ENCODE data around the gene TSC22D2. TPM values are rescaled to one million over a fixed set of nuclear protein-coding genes. Genes with fewer than 3 reads are reported as not detected.

Gene TSC22D2
- polyA plus RNA-seq (ENCODE audit: insufficient read length in 4 of 4): 10 to 100 TPM; 50.3 to 75.3 (median 67.8) TPM

DNA sequence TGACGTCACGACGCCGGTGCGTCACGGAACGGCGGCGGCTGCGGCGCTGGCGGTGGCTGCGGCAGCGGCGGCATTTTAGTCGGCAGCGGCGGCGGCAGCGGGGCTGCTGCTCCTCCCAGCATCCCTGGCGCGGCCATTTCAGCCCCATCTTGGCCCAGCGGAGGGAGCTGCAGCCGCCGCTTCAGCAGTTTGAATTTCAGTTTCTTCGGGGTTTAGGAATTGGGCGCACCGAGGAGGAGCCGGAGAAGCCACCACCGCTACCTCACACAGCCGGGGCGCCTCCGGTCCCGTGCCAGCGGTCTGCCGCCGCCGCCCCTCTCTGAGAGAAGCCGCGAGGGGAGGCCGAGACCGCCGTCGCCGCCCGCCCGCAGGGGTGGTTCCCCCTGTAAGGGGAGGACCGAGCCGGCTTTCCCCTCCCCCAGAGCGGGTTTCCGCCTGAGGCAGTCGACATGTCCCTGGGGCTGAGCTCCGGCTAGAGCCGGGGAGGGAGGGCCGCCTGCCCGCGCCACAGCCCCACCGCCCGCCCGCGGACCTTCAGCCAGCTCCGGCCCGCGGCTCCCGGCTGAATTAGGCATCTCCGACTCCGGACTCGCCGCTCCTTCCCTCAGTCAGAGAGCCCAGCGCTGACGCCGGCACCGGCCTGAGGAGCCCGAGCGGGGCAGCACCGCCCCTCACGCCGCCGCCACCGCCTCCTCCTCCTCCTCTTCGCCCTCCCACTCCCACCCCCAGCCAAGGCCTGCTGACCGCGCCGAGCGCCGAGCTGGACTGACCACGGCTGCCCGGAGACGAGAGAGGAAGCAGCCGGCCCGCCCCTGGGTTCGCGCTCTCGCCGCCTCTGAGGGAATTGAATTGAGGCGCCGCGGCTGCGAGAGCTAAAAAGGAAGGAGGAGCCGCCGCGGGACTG lies at the start of gene TSC22D2:
Gene TSC22D2, plus strand, starts transcription at position 78 of the 904 bp plus-strand sequence. CDS start 1,053 bp downstream, outside the sequence.
- DNase-seq (ENCODE audit: low read depth in 4 of 4, low spot score in 3 of 4): peak; percentile 89 to 92 (median 90)

DNA sequence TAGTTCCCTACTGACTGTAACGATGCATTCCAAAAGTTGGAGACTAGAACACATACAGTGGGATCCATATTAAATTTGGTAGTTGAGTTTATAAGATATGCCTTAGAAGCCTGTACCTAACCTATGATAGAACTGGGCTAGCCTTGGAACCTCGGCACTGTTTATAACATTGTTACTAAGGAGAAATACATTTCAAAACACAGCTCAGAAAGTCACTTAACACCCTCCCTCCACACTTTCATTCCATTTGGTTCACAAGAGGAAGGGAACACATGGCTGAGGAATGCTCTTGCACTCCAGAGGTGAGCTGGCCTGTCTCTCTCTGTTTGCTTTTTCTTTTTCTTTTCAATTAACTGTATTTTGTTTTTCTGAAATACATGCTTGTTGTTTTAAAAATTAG lies 48.7 kb upstream of the TSC22D2 start:
- DNase-seq (ENCODE audit: low read depth in 4 of 4, low spot score in 3 of 4): no peak

DNA sequence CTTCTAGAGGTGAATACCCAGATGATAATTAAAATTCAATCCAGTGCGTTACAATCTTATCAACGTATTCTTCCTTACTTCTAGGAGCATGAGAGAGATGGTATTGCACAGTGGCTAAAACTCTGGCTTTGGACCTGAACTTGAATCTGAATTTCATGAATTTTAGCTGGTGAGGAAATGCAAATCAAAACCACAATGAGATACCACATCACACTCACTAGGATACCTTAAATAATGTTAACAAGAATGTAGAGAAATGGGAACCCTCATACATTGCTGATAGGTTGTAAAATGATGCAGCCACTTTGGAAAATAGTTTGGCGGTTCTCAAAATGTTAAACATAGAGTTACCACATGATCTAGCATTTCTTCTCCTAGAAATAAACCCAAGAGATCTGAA lies 47.1 kb upstream of the TSC22D2 start:
- no peak for DNase-seq (ENCODE audit: low read depth in 4 of 4, low spot score in 3 of 4)

DNA sequence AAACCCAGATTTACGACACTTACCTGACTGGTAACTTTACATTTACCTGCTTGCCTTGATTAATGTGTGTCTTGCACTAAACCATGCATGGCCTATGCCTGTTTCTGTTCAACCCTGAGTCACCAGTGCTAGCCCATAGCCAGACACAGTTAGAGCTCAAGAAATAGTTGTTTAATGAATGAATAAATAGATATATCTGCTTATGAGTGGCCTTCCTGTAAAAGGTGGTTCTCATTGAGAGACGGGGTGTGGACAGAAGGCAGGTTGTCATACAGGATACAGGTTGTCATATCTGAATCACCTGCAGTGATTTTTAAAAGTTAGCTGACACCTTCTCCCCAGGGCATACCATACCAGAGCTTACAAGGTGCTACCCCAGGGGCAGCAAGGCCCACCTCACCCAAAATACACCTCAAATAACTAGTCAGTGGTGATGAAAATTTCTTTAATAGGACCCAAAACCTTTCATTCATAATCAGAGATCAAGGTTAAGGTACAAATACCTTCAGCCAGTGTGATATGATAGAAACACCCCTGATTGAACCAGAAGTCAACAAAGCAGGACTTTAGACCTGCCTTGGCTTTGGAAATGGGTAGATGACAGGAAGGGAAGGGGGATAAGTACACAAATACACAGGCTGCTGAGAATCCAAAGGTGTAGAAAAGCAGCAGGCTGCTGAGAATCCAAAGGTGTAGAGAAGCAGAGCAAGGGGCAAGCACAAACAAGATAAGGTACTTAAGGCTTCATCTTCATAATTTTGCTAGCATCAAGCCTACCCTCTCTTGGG lies 45.4 kb upstream of the TSC22D2 start:
- DNase-seq (ENCODE audit: low read depth in 4 of 4, low spot score in 3 of 4): no peak

DNA sequence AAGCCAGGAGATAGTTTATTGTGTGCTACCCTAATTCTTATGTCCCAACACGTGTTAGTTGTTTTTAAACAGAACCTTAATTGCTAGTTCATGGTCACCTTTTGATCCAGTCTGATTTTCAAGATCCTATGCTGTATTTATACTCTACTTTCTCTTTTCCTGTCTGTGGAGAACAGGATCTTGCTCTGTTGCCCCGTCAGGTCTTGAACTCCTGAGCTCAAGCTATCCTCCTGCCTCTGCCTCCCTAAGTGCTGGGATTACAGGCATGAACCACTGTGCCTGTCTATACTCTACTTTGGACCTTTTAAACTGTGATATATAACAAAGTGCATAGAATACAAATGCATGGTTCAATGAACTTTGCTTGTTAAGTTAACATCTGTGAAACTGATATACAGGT lies 44.7 kb upstream of the TSC22D2 start:
- DNase-seq (ENCODE audit: low read depth in 4 of 4, low spot score in 3 of 4): no peak

DNA sequence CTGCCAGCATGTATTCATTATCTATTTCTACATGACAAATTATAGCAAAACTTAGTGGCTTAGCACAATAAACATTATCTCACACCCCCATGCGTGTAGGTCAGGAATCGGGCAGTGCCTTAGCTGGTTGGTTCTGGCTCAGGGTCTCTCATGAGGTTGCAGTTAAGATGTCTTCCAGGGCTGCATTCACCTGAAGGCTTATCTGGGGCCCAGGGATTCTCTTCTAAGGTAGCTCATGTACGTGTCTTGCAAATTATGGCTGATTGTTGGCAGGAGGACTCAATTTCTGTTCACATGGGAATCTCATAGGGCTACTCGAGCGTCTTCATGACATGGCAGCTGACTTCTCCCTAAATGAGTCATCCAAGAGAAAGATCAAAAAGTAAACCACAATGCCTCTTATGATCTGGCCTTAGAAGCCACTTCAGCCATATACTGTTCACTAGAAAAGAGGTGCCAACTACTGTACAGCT lies 42.9 kb upstream of the TSC22D2 start:
- DNase-seq (ENCODE audit: low read depth in 4 of 4, low spot score in 3 of 4): no peak

DNA sequence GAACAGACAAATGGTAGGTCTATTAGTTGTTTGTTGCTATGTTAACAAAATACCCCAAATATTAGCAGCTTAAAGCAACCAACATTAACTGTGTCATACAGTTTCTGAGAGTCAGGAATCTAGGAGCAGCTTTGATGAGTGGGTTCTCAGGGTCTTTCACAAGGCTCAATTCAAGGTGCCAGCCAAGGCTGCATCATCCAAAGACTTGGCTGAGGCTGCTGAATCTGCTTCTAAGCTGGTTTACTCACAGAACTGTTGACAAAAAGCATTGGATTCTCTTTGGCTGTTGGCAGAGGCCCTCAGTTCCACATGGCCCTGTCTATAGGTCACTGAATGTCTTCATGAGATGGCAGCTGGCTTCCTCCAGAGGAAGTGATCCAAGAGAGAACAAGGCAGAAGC lies 40.3 kb upstream of the TSC22D2 start:
- DNase-seq (ENCODE audit: low read depth in 4 of 4, low spot score in 3 of 4): no peak

DNA sequence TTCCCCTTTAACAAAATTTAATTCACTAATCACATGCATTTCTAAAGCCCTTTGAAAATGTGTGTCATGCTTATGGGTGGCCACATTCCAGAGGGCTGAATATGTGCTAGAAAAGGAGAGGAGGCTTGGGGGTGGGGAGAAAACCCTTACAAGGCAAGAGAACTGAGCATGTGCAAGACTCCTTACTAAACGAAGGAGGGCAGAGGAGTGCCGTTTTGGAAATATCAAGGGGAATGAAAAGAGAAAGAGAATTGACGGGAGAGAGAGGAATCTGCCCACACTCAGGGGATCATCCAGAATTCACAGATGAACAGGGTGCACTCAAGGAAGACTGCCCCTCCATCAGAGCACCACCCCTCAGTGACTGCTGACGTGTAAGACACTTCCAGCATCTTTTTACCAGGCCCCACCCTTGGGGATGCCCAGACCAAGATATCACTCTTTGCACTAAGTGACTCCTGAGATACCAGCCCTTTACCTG lies 37.9 kb upstream of the TSC22D2 start:
- DNase-seq (ENCODE audit: low read depth in 4 of 4, low spot score in 3 of 4): peak in 3 of 4 donors; percentile 55 to 73 (median 57)

DNA sequence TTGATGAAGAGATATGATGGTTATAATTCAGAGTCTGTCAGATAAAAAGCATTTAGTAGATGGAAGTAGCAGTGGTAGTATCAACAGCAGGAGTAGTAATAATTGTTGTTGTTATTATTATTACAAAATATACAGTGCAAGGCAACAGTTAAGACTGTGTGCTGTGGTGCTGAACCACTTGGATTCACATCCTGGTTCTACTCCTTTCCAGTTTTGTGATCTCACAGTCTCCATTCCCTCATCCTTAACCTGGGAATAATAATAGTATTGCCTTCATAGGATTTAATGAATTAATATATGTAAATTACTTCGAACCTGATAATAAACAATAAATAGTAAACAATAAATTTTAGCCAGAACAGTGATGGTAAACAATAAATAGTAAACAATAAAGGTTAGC lies 37.1 kb upstream of the TSC22D2 start:
- DNase-seq (ENCODE audit: low read depth in 4 of 4, low spot score in 3 of 4): no peak

DNA sequence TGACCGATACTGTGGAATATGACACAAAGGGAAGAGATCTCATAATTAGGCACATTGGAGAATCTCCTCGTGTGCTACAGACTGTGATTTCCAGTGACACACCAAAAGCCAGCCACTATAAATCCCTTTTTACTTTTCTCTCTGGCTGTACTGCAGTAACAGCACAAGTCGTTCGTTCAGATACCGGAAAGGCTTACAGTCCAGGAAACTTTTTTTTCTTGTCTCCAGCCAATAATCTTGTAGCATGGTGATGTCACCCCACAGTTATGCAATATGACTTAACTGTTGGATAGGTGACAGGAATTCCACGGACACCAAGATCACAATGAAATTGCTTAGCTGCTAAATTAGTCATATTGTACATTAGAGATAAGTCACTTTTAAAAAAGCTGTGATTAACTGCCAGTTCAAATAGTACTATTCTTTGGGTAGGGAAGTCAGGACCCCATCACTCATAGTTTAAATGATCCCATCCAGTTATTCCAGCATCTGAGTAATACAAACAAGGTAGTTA lies 36.3 kb upstream of the TSC22D2 start:
- peak; percentile 74 to 90 (median 86) for DNase-seq (ENCODE audit: low read depth in 4 of 4, low spot score in 3 of 4)

DNA sequence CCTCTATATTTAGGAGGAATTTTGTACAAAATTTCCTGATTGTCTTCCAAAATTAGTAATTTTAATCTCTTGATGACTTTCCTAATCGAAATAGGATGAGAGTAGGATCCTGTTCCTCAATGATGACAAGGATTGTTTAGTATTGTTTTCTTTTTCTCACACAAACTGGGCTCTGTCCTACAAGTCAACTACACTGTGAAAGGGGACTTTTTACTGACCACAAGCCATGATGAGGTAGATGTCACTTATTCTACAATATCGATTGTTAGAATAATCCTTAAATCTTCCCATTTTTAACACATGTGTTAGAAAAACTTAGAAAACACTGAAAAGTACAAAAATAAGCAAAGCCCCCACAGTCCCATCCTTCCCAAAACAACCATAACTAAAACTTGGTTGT lies 35.8 kb upstream of the TSC22D2 start:
- no peak for DNase-seq (ENCODE audit: low read depth in 4 of 4, low spot score in 3 of 4)

DNA sequence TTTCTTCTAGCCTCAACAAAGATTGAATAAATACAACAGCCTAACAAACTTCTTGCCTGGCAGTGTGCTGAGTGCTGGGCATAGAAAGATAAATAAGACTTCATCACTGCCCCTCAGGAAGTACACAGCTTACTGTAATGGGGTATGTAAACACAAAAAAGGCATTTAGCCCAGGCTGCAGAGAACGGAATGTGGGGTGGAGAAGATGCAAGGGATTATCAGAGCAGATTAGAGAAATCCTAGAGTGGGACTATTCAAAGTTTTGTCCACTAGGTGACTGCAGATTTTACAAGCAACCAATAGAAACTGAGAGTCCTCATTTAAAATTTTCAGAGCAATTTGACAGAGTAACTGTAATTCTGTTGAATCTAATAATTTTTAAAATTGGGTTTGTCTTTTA lies 35.4 kb upstream of the TSC22D2 start:
- no peak for DNase-seq (ENCODE audit: low read depth in 4 of 4, low spot score in 3 of 4)

DNA sequence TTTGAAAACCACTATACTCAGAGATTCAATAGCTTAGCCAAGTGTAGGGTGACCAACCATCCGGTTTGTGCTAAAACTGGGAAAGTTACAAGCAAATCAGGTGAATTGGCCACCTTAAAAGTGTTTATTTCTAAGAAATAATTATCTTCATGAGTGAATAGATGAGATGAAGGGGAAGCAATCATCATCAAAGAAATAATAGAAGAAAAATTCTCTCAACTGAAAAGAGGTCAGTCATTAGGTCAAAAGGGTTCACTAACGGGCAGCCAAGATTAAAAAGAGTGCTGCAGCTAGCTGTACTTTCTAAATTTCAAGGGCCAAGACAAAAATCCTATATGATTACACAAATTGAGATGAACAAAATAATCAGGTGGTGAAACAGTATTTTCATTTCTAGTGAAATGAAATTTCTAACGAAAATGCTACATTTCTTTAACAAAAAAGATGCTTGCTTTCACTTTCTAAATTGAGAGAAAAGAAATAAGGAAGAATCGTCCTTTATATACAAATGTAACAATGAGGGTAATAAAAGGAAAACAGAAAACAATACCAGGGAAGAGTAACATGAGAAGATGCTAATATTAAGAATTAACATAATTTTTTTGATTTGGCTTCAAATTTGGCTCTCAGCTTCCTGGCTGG lies 34.7 kb upstream of the TSC22D2 start:
- DNase-seq (ENCODE audit: low read depth in 4 of 4, low spot score in 3 of 4): no peak

DNA sequence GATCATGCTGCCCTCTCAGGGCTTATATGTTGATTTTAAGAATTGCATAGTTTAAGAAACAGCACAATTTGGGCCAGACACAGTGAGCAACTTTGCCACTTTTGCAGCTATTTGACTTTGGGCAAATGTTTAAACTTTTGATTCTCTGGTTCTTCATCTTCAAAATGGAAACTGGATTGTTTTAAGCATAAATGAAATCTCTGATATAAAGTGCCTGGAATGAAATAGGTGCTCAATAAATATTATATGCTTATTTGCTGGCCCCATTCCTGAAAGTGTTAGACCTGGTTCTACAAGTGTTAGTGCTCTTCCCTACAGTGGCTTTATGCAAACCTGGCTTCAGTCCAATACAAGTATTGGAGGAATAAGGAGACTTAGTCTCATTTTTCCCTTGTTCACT lies 33.1 kb upstream of the TSC22D2 start:
- no peak for DNase-seq (ENCODE audit: low read depth in 4 of 4, low spot score in 3 of 4)

DNA sequence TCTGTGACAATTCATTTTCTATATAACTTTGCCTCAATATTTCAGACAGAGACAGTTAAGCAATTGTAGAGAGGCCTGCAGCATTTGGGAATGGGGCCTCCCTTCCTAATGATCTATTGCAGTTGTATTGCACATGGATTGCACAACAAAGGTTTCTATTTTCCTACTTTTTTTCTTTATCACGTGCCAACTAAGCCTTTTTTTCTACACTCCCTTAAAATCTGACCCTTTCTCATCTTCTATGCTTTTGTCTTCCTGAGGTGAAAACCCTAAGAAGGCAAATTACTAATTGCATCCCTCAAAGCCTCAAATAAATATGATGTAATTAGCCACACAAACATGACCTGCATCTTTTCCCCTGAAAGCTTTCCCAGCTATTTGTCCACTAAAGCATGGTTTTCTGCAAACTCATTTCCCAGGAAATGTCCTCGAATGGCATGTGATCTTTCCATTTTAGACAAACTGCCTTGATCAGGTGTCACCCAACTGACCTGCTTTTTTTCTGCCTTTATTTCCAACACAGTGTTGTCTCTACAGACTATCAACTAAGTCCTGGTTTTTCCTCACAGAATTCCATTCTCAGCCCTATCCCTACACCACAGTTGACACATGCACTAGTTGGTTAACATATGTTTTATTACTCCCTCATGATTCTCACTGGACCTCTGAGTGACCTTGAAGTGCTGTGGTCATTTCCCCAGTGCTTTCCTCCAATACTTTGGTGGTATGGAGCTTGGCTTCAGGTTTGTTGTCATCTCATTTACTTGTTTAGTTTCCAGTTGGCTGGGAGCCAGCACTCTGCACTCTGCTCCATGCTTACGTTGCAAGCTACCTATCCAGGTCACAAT lies 31.9 kb upstream of the TSC22D2 start:
- DNase-seq (ENCODE audit: low read depth in 4 of 4, low spot score in 3 of 4): no peak

DNA sequence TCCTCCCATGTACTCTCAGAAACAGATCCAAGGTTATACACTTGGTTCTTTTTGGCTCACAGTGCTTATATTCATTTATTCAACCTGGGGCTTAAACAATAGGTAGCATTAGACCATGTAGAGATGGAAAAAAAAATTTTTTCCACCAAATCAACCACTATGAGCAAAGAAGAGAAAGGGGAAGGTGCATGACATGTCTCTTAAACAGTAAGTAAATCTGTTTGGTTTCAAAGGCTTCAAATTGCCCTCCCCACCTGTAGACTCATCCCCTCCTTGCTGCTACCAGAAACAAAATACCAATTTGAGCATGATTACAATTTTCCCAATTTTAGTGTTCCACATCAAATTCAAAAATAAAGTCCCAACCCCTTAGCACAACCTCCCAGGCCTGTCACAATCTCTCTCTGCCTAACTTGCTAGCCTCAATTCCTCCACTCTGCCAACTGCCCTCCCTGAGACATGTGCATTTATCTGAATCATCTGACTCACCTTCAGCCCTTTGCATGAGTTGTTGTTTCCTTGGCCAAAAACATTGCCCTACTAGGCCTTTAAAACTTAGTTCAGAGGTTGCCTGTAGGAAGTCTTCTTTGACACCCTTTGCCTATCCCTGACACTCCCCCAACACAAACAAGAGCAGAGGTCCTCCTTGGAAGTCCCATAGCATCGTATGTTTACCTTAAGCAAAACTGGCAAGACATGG lies 30.3 kb upstream of the TSC22D2 start:
- no peak for DNase-seq (ENCODE audit: low read depth in 4 of 4, low spot score in 3 of 4)

DNA sequence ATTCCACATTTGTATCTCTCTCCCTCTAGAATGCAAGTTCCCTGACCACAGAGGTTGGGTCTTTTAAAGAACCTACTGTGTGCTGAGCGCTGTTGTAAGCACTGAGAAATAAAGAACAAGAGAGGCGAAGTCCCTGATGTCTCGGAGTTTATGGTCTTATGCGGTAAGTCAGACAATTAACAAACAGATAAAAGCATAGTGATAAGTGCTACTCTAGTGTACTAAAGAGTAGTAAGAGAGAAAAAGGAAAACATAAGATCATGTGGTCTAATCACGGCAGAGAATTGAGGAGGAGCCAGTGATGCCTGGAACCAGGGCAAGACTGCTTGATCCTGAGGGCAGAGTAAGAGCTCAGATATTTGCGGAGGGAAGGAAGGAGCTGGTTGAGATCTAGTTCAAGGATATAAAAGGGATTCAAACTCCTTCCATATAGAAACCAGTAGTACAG lies 29.8 kb upstream of the TSC22D2 start:
- DNase-seq (ENCODE audit: low read depth in 4 of 4, low spot score in 3 of 4): no peak

DNA sequence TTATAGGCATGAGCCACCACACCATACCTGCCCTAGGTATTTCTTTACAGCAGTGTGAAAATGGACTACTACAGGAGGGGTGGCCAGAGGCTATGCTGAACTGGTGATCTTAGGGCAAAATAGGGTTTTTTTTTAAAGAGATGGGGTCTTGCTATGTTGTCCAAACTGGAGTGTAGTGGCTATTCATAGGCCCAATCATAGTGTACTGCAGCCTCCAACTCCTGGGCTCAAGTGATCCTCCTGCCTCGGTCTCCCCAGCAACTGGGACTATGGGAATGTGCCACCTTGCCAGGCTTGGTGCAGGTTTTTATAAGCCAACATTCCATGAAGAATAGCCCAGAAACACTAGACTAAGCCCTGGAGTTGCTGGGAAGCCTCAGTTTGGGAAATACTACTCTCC lies 28.6 kb upstream of the TSC22D2 start:
- DNase-seq (ENCODE audit: low read depth in 4 of 4, low spot score in 3 of 4): no peak

Measured in right renal pelvis (tissue), 4 donors.